Mesenchymal stem cell (in vitro differentiated cells and primary cell): ENCODE results near the gene SGIP1.

Experiments
- DNase-seq: peaks from one replicate; pipeline ENCODE4 v3.0.0-alpha.2; 2013
- H2AFZ ChIP-seq: one replicate; pipeline ENCODE4 v1.6.1; 2013; ENCODE audit warnings: low read depth, mild to moderate bottlenecking, control low read depth, inconsistent platforms, low read length, moderate library complexity
- H2AK5ac ChIP-seq: 2 replicates; pipeline ENCODE4 v1.6.1; 2013; ENCODE audit warnings: low read length, moderate library complexity, mild to moderate bottlenecking, inconsistent platforms; ENCODE audit not compliant: severe bottlenecking
- H2BK120ac ChIP-seq: one replicate; pipeline ENCODE4 v1.6.1; 2013; ENCODE audit warnings: low read depth, mild to moderate bottlenecking, inconsistent platforms, low read length, moderate library complexity
- H2BK12ac ChIP-seq, 2 experiments: one replicate each; pipeline ENCODE4 v1.6.1; 2013; ENCODE audit warnings: inconsistent platforms in 2 of 2, low read length in 2 of 2, mild to moderate bottlenecking in 2 of 2, moderate library complexity in 2 of 2, control low read depth in 1 of 2
- H2BK15ac ChIP-seq: one replicate; pipeline ENCODE4 v1.6.1; 2013; ENCODE audit warnings: mild to moderate bottlenecking, low read depth, inconsistent platforms; ENCODE audit not compliant: poor library complexity, severe bottlenecking
- H2BK5ac ChIP-seq: 2 replicates; pipeline ENCODE4 v1.6.1; 2013; ENCODE audit warnings: low read depth, mild to moderate bottlenecking, low read length, control low read depth, inconsistent platforms; ENCODE audit not compliant: poor library complexity, severe bottlenecking
- H3K14ac ChIP-seq, 2 experiments: one replicate each; pipeline ENCODE4 v1.6.1; 2013; ENCODE audit warnings: inconsistent platforms in 2 of 2, low read length in 2 of 2, control low read depth in 1 of 2, mild to moderate bottlenecking in 1 of 2, moderate library complexity in 1 of 2
- H3K18ac ChIP-seq, 2 experiments: one replicate each; pipeline ENCODE4 v1.6.1; 2013; ENCODE audit warnings: inconsistent platforms in 2 of 2, low read length in 2 of 2, control low read depth in 1 of 2, low read depth in 1 of 2, mild to moderate bottlenecking in 1 of 2
- H3K23ac ChIP-seq, 2 experiments: one replicate each; pipeline ENCODE4 v1.6.1; 2013; ENCODE audit warnings: inconsistent platforms in 2 of 2, low read length in 2 of 2, mild to moderate bottlenecking in 2 of 2, moderate library complexity in 2 of 2, control low read depth in 1 of 2
- H3K27ac ChIP-seq: 2 replicates; pipeline ENCODE4 v1.5.1; 2013; ENCODE audit warnings: mild to moderate bottlenecking, moderate library complexity, low read length, control low read depth, inconsistent platforms; ENCODE audit not compliant: poor library complexity, severe bottlenecking
- H3K27me3 ChIP-seq, 2 experiments: 2 replicates each; pipeline versions ENCODE4 v1.6.1 to v1.7.0; 2013; ENCODE audit warnings: low read length in 2 of 2, mild to moderate bottlenecking in 2 of 2, moderate library complexity in 2 of 2, control low read depth in 1 of 2, inconsistent platforms in 1 of 2; ENCODE audit not compliant: control insufficient read depth in 1 of 2, insufficient read depth in 1 of 2
- H3K36me3 ChIP-seq, 2 experiments: 2 replicates each; pipeline versions ENCODE4 v1.6.1 to v1.7.0; 2013; ENCODE audit warnings: low read length in 2 of 2, control low read depth in 1 of 2, inconsistent platforms in 1 of 2, low read depth in 1 of 2, mild to moderate bottlenecking in 1 of 2; ENCODE audit not compliant: insufficient read depth in 2 of 2, control insufficient read depth in 1 of 2
- H3K4ac ChIP-seq, 2 experiments: one replicate each; pipeline ENCODE4 v1.6.1; 2013; ENCODE audit warnings: inconsistent platforms in 2 of 2, low read length in 2 of 2, mild to moderate bottlenecking in 2 of 2, moderate library complexity in 2 of 2, control low read depth in 1 of 2, low read depth in 1 of 2
- H3K4me1 ChIP-seq: 2 replicates; pipeline ENCODE4 v1.6.1; 2013; ENCODE audit warnings: low read depth, low read length, control low read depth; ENCODE audit not compliant: control insufficient read depth, insufficient read depth
- H3K4me2 ChIP-seq: 2 replicates; pipeline ENCODE4 v1.6.1; 2013; ENCODE audit warnings: low read length, mild to moderate bottlenecking, inconsistent platforms; ENCODE audit not compliant: poor library complexity, severe bottlenecking
- H3K4me3 ChIP-seq, 2 experiments: 2 replicates each; pipeline versions ENCODE4 v1.5.1 to v1.7.0; 2013; ENCODE audit warnings: low read length in 2 of 2, mild to moderate bottlenecking in 2 of 2, control low read depth in 1 of 2, low read depth in 1 of 2; ENCODE audit not compliant: insufficient read depth in 1 of 2
- H3K79me1 ChIP-seq: replicated peaks from 2 replicates; pipeline ENCODE4 v1.6.1; 2013; ENCODE audit warnings: mild to moderate bottlenecking, control low read depth, low read length, inconsistent platforms; ENCODE audit not compliant: poor library complexity, severe bottlenecking
- H3K9ac ChIP-seq: 2 replicates; pipeline ENCODE4 v1.7.0; 2013; ENCODE audit warnings: mild to moderate bottlenecking, low read length, moderate library complexity
- H3K9me3 ChIP-seq: 2 replicates; pipeline ENCODE4 v1.7.0; 2013; ENCODE audit warnings: mild to moderate bottlenecking, low read length; ENCODE audit not compliant: control insufficient read depth
- H4K8ac ChIP-seq: one replicate; pipeline ENCODE4 v1.6.1; 2013; ENCODE audit warnings: inconsistent platforms, mild to moderate bottlenecking, low read length, moderate library complexity
- H4K91ac ChIP-seq: one replicate; pipeline ENCODE4 v1.6.1; 2013; ENCODE audit warnings: mild to moderate bottlenecking, low read length, inconsistent platforms
- WGBS: methylation state at CpG from one replicate; pipeline ENCODE4 v1.1.7; 2013; ENCODE audit warnings: mixed read lengths; 5-methylcytosine and 5-hydroxymethylcytosine counted together

The SGIP1 gene

DNA sequence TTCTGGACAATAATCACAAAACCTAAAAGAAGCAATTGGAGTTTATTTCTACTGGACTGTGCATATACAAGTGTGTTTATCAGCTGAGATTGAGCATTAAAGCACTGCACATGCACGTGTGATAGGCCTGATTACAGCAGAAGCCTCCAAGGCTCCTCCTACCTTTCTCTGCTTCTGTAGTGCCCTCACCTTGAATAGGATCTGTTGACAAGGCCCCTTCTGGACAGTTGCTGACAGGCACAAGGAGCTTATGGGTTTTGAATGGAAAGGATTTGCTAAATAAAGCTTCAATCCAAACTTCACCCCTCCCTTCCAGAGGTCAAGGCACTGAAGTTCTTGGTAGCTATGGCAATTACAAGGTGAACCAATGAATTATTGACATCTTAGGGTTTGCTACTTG is 7.9 kb upstream of the SGIP1 start:
- no peaks in the 10 kb centered on the region for H3K9me3 ChIP-seq
- no peaks in the 10 kb centered on the region for H3K36me3 ChIP-seq
- peak overlapping the region; percentile 64 for H4K8ac ChIP-seq
- H2AFZ ChIP-seq, result no peak overlapping the region
- H2AK5ac ChIP-seq, result peak overlapping the region; percentile 80
- H3K18ac ChIP-seq, result peak overlapping the region in 1 of 2 experiments; percentile 54
- H3K23ac ChIP-seq, result no peak overlapping the region
- H2BK15ac ChIP-seq, result no peak overlapping the region
- no peak overlapping the region for H3K4me3 ChIP-seq
- peak overlapping the region in 1 of 2 experiments; percentile 66 for H2BK12ac ChIP-seq
- no peak overlapping the region for H3K4me2 ChIP-seq
- H3K9ac ChIP-seq, result no peak overlapping the region
- no peak overlapping the region for H3K4ac ChIP-seq
- no peak overlapping the region for H4K91ac ChIP-seq
- peaks cover 2% of the 10 kb centered on the region for H3K79me1 ChIP-seq
- no peak overlapping the region for H2BK5ac ChIP-seq
- H3K4me1 ChIP-seq, result no peaks in the 10 kb centered on the region
- H2BK120ac ChIP-seq, result no peak overlapping the region
- H3K27ac ChIP-seq, result no peak overlapping the region
- no peaks in the 10 kb centered on the region for H3K27me3 ChIP-seq
- 83% methylated on average over 1 of the region's 1 CpG for WGBS
- DNase-seq, result no peak
- H3K14ac ChIP-seq, result no peak overlapping the region

GRCh38 chr1:66526991-66527390 is 7.0 kb upstream of the SGIP1 start:
- Histone ChIP-seq H3K23ac (no peak overlapping the region), H3K36me3 (no peaks in the 10 kb centered on the region), H3K4ac (no peak overlapping the region), H2BK5ac (no peak overlapping the region), H4K91ac (no peak overlapping the region), H3K14ac (no peak overlapping the region), H3K9ac (no peak overlapping the region), H3K18ac (no peak overlapping the region), H4K8ac (no peak overlapping the region), H3K4me2 (no peak overlapping the region), H2BK120ac (no peak overlapping the region), H3K27ac (no peak overlapping the region), H3K27me3 (no peaks in the 10 kb centered on the region), H2BK12ac (no peak overlapping the region), H3K4me3 (no peak overlapping the region), H2AFZ (no peak overlapping the region), H3K79me1 (peaks cover 2% of the 10 kb centered on the region), H2AK5ac (no peak overlapping the region), H2BK15ac (no peak overlapping the region), H3K4me1 (no peaks in the 10 kb centered on the region), H3K9me3 (no peaks in the 10 kb centered on the region)
- 93% methylated on average over 2 of the region's 2 CpGs for WGBS
- no peak for DNase-seq

- Histone ChIP-seq H3K9me3 (no peaks in the 10 kb centered on the region), H4K8ac (no peak overlapping the region), H4K91ac (no peak overlapping the region), H3K27ac (no peak overlapping the region), H3K9ac (no peak overlapping the region), H2BK120ac (no peak overlapping the region), H2BK15ac (no peak overlapping the region), H3K4ac (no peak overlapping the region), H3K79me1 (peaks cover 2% of the 10 kb centered on the region), H3K27me3 (no peaks in the 10 kb centered on the region), H3K4me3 (no peak overlapping the region), H3K14ac (no peak overlapping the region), H3K36me3 (no peaks in the 10 kb centered on the region), H3K4me2 (no peak overlapping the region), H2AFZ (no peak overlapping the region), H3K4me1 (peaks cover 1% of the 10 kb centered on the region), H2BK5ac (no peak overlapping the region), H3K18ac (no peak overlapping the region), H2BK12ac (no peak overlapping the region), H2AK5ac (no peak overlapping the region), H3K23ac (no peak overlapping the region)
- no CpG with 5 or more reads among the region's 2 CpGs for WGBS
- peak; percentile 70 for DNase-seq
These were observed 6.3 kb upstream of the SGIP1 start for GRCh38 chr1:66527686-66528085.

DNA sequence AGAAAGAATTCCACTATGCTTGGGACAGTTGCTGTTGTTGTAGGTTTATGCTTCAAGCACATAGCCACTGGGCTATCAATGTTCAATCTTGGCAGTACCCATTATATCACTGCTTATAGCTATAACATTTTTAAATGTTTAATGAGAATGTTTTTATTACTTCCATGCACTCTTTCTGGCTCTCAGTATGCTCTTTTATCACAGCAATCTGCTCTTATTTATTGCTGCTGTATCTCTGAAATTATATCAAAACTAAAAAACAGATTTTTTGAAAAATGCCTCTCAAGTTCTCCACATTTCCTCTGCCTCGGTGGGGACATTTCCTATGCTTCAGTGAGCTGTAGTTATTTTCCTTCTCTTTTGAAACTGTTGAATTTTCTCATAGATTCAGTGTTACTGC is 5.4 kb upstream of the SGIP1 start:
- DNase-seq, result no peak
- Histone ChIP-seq H3K9me3 (no peaks in the 10 kb centered on the region), H3K14ac (no peak overlapping the region), H3K4me1 (peaks cover 6% of the 10 kb centered on the region), H2BK5ac (no peak overlapping the region), H2BK120ac (no peak overlapping the region), H3K9ac (no peak overlapping the region), H3K79me1 (peaks cover 2% of the 10 kb centered on the region), H4K8ac (no peak overlapping the region), H3K18ac (no peak overlapping the region), H3K23ac (no peak overlapping the region), H3K4ac (no peak overlapping the region), H3K4me2 (no peak overlapping the region), H3K27ac (peak overlapping the region; percentile 63), H2AFZ (no peak overlapping the region), H2BK12ac (no peak overlapping the region), H2BK15ac (no peak overlapping the region), H2AK5ac (no peak overlapping the region), H4K91ac (no peak overlapping the region), H3K27me3 (no peaks in the 10 kb centered on the region), H3K36me3 (no peaks in the 10 kb centered on the region), H3K4me3 (no peak overlapping the region)
- no CpG with 5 or more reads among the region's 1 CpG for WGBS
